Frontal cortex (tissue), 4 donors: ENCODE data around the gene SEBOX. TPM values are rescaled to one million over a fixed set of nuclear protein-coding genes. Genes with fewer than 3 reads are reported as not detected.

Source experiments
- DNase-seq, 2 donors: peaks; one replicate each; pipeline ENCODE4 v3.0.0; 2012; ENCODE audit warnings: low spot score in 2 of 2
- FAIRE-seq: peaks from 2 replicates; lab custom pipeline; 2012; peaks lifted over from hg19 to GRCh38; lab: Jason Lieb, UNC
- total RNA-seq: library from RNA; depleted of rRNA; stranded (reverse); fragments of >200 nt; gene quantifications from one replicate; pipeline ENCODE4 v1.2.3, GENCODE V29; 2014
- donor health status: control.
- donor health status: control.
- donor health status: control.

The SEBOX gene
- total RNA-seq, 1 donor from 2014 or later, result not detected

GRCh38 chr17:28327031-28327607 lies 37.9 kb downstream of the SEBOX start:
- DNase-seq (no peak), FAIRE-seq (no peak)

- FAIRE-seq, result no peak
- no peak for DNase-seq
Measured at GRCh38 chr17:28326114-28326513, 38.9 kb downstream of the SEBOX start.

- no peak for FAIRE-seq
- no peak for DNase-seq
Measured at GRCh38 chr17:28325211-28325610, 39.8 kb downstream of the SEBOX start.

GRCh38 chr17:28324781-28325180 lies 40.2 kb downstream of the SEBOX start:
- DNase-seq (no peak), FAIRE-seq (no peak)

GRCh38 chr17:28324267-28324745 lies 40.7 kb downstream of the SEBOX start:
- FAIRE-seq (no peak), DNase-seq (no peak)

GRCh38 chr17:28320215-28321061 lies 44.6 kb downstream of the SEBOX start:
- FAIRE-seq, result no peak
- DNase-seq, result no peak

- no peak for FAIRE-seq
- no peak for DNase-seq
Measured at GRCh38 chr17:28319598-28319935, 45.4 kb downstream of the SEBOX start.

GRCh38 chr17:28318759-28319597 lies 46.0 kb downstream of the SEBOX start, which contains the start of gene TMEM97:
TSS of gene TMEM97 (plus strand) at chr17:28319200. CDS start at chr17:28319240, 40 bp downstream.
- FAIRE-seq (peak; percentile 3), DNase-seq (peak; percentile 92 to 96)

GRCh38 chr17:28317966-28318758 lies 46.8 kb downstream of the SEBOX start:
- FAIRE-seq (no peak), DNase-seq (no peak)

- DNase-seq, result no peak
Measured at GRCh38 chr17:28317099-28317965, 47.7 kb downstream of the SEBOX start.

GRCh38 chr17:28315846-28316705 lies 48.9 kb downstream of the SEBOX start:
- no peak for FAIRE-seq

More at GRCh38 chr17:28317099-28317965, 47.7 kb downstream of the SEBOX start:
- FAIRE-seq, result no peak

GRCh38 chr17:28313841-28314240 lies 51.2 kb downstream of the SEBOX start:
- no peak for FAIRE-seq
- no peak for DNase-seq

More at GRCh38 chr17:28315846-28316705, 48.9 kb downstream of the SEBOX start:
- DNase-seq, result no peak

Other genes starting within 250 kb of the SEBOX start
- 50.1 TPM for gene TMEM97, start 46.0 kb downstream of the SEBOX start, total RNA-seq
- gene IFT20, start 29.7 kb downstream of the SEBOX start, total RNA-seq, result 31.0 TPM
- gene TNFAIP1, start 29.4 kb downstream of the SEBOX start, total RNA-seq, result 28.5 TPM
- gene POLDIP2, start 7.7 kb downstream of the SEBOX start, total RNA-seq, result 42.0 TPM
- 0.41 TPM for gene VTN, start 5.1 kb upstream of the SEBOX start, total RNA-seq
- 18.3 TPM for gene SARM1, start 6.5 kb upstream of the SEBOX start, total RNA-seq
- 12.2 TPM for gene SLC46A1, start 41.0 kb upstream of the SEBOX start, total RNA-seq
- gene SLC13A2, start 108.4 kb upstream of the SEBOX start, total RNA-seq, result not detected
- gene FOXN1, start 141.1 kb upstream of the SEBOX start, total RNA-seq, result not detected
- gene UNC119, start 187.4 kb upstream of the SEBOX start, total RNA-seq, result 32.6 TPM
- gene PIGS, start 206.3 kb upstream of the SEBOX start, total RNA-seq, result 16.3 TPM
- gene ALDOC, start 211.7 kb upstream of the SEBOX start, total RNA-seq, result 56.7 TPM
- 3.7 TPM for gene SPAG5, start 233.8 kb upstream of the SEBOX start, total RNA-seq
- gene RSKR, start 249.0 kb upstream of the SEBOX start, total RNA-seq, result 11.8 TPM